Measurements from ENCODE around the gene CALCOCO2.
"Not testable (repeated sequence)": the region's sequence is repeated elsewhere in the genome, so short reads cannot be mapped to it uniquely, and the experiment has no call there.

The CALCOCO2 gene

DNA sequence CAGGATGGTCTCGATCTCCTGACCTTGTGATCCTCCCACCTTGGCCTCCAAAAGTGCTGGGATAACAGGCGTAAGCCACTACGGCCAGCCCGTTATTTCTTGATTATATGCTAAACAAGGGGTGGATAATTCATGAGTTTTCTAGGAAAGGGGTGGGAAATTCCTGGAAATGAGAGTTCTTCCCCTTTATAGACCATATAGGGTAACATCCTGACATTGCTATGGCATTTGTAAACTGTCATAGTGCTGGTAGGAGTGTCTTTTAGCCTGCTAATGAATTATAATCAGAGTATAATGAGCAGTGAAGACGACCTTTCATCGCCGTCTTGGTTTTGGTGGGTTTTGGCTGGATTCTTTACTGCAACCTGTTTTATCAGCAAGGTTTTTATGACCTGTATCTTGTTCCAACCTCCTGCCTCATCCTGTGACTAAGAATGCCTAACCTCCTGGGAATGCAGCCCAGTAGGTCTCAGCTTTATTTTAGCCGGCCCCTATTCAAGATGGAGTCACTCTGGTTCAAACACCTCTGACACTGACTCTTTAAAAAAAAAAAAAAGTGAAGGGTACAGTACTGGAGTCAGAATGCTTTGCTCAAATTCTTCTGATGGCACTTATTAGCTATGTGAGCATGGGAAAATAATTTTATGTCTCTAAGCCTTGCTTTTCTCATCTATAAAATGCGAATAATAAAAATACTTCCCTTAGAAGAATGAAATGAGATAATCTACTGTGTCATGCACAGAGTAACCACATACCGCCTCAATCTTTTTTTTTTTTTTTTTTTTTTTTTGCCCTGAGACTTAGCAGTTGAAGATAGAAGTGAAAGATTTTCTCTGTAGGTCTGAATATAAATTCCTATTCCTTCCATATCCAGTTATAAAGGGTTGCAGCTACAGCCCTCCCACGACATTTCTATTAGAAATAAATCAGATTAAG, 5.1 kb upstream of the CALCOCO2 start:
- no peak for DNase-seq (ENCODE audit: low spot score)

DNA sequence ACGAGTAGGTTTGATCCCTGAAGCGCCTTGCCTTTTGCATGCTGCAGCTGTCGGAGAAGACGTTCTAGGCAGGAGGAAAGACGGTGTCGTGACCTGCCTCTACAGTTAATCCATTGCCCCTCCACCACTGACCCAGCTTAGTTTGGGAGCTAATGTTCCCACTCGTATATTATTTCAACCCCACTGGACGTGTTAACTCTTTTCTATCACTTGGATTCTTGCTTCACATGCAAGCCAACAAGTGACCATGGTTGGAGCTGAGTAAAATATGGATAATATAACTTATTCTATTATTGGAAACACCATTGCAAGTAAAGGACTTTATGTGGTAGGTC, 681 bp downstream of the CALCOCO2 start:
- no peak for DNase-seq (ENCODE audit: low spot score)

DNA sequence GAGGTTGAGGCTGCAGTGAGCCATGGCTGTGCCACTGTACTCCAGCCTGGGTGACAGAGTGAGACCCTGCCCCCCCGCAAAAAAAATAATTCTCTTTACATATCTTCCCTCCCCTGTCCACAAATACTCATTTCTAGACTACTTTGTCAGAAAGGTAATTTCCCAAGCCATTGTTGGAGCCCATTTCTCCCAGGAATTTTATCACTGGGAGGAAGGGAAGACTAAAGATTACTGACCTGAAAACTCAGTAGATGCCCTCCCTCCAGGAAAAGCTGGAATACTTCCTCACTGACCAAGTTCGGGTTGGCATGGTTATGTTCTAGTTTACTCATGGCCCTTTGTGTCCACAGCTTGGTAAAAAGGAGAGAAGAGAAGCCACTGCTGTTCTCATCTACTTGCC, 4.1 kb downstream of the CALCOCO2 start:
- DNase-seq (ENCODE audit: low spot score) = no peak

DNA sequence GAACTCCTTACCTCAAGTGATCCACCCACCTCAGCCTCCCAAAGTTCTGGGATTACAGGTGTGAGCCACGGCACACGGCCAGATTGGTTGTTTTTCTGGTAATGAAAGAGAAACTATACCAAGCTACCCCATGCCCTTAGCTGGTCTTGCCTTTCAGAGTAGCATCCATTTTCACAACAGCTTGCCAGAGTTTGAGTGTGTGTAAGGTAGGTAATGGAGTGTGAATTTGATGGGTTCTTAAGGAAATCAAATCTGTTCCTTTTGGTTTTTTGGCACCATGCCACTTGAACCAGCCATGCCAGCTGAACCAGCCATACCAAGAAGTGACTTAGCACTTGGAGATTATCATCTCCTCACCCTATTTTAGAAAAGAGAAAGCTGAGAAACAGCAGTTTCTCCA, 5.1 kb downstream of the CALCOCO2 start:
- peak; percentile 86 for DNase-seq (ENCODE audit: low spot score)

DNA sequence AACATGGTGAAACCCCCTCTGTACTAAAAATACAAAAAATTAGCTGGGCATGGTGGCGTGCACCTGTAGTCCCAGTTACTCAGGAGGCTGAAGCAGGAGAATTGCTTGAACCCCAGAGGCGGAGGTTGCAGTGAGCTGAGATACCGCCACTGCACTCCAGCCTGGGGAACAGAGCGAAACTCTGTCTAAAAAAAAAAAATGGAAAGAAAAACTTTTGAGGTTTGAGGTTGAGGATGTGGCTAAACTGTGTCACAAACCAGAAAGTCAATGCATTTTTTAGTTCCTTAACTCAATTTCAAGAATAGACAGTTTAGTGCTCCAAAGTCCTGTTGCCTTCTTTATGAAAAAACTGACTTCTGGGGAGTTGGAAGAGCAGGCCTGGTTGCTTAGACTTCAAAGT, 6.6 kb downstream of the CALCOCO2 start:
- not testable (repeated sequence) for DNase-seq (ENCODE audit: low spot score)

DNA sequence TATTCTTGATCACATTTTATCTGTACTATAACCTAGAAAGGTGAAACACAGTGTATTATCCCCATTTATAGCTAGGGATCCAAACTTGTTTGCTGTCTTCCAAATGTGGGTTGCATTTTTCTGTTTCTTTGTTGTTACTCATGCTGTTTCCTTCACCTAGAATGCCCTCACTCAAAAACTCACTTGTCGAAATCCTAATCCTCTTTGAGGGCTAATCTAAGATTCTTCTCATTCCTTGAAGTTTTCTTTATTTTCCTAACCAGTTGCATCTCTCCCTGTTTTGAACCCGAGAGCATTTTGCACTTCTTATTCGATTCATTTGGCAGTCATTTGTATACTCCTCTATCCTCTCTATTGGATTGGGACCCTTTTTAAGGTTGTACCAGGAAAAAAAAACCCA, 9.6 kb downstream of the CALCOCO2 start:
- no peak for DNase-seq (ENCODE audit: low spot score)

DNA sequence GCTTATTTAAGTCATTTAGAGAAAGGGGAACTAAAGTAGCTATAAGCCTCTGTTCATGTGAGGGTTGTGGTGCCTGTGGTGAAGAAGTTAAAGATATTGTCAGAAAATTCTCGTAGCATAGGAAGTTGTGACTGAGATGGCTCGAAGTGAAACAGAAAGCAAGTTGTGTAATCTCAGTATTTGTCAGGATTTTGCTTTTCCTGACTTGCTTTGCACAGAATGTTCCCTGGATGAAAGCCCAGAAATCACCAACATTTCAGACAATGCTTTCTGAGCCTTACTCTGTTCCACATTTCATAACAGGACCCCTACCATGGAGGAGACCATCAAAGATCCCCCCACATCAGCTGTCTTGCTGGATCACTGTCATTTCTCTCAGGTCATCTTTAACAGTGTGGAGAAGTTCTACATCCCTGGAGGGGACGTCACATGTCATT, 10.6 kb downstream of the CALCOCO2 start:
- no peak for DNase-seq (ENCODE audit: low spot score)

DNA sequence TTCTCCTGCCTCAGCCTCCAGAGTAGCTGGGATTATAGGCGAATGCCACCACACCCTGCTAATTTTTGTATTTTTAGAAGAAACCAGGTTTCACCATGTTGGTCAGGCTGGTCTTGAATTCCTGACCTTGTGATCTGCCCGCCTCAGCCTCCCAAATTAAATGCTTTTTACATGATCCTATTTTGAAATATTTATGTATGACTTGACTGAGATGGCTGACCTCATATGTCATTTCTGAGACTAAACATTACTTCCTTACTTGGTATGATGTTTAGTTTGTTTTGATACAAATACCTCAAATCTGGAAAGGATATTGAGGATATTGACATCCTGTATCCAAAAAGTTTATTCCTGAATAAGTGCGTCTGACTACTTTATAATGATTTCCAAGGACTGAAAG, 11.9 kb downstream of the CALCOCO2 start:
- no peak for DNase-seq (ENCODE audit: low spot score)

DNA sequence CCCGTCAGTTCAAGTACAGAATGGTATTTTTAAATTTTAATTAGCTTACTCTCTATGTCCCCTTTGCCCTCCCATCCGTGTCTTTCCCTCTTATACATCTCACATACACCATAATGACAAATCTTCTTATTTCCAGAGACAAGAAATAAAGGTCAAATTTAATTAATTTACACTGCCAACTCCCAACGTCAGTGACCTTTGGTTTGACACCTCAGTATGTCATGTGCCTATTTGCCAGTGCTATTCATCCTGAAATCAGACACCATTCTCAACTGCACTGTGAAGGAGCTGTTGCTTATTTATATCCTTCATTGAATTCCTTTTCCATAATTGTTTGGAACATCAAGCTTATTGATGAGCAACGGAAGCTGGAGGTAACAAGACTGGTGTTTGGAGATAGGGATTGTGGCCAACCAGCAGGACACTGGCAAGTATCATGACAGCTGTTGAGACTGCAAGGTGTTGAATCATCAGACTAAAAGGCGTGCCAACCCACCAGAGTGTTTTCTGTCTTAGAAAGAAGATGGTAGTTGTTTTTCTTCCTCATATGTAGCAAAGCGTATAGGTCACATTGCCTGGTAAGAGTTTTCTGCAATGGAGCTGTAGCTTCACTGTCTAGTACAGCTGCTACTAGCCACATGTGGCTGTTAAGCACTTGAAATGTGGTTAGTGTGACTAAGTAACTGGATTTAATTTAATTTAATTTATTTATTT, 12.5 kb downstream of the CALCOCO2 start:
- no peak for DNase-seq (ENCODE audit: low spot score)

DNA sequence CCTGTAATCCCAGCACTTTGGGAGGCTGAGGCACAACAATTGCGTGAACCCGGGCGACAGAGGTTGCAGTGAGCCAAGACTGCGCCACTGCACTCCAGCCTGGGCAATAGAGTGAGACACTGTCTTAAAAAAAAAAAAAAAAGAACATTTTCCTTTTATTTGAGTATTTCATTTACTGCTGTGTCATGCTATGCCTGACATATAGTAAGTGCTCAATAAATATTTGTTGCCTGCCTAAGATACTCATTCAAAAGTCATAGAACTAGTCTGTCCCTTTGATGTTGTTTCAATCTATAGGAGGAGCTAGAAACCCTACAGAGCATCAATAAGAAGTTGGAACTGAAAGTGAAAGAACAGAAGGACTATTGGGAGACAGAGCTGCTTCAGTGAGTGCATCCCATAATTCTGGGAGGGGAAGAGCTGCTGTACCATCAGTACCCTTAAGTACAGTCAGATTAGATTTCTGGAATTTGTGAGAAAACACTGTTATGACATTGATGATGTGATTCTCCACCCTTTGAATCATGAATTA, 20.0 kb downstream of the CALCOCO2 start:
- DNase-seq (ENCODE audit: low spot score) = no peak

DNA sequence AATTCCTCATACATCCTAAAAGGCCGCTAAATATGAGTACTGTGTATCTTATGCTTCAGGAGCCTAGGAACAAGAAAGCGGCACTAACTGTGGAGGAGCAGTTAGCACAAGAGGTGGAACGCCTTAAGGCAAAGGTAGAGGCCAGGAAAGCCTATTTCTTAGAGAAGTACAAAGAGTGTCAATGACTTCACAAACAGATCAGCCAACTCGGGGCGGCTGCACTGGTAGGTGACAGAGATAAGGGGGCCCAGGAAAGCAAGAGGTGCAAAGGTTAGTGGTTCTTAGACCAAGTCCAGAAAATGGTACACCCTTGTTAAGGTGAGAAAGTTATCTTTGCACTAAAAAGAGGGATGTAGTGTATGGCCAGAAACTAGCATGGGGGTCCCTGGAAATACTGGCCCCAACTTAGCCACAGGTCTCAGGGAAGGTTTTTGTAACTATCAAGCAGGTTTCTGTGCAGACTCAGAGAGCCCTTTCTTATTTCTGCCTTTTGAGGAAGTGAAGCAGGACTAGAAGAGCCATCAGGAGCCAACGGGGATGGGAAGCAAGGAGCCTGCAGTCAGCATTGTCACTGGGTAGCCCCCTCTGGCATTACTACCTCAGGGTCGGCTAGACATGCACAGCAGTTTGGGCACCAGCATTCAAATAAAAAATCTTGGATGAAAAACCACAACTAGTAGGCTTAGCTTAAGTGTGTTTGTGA, 24.1 kb downstream of the CALCOCO2 start:
- no peak for DNase-seq (ENCODE audit: low spot score)

DNA sequence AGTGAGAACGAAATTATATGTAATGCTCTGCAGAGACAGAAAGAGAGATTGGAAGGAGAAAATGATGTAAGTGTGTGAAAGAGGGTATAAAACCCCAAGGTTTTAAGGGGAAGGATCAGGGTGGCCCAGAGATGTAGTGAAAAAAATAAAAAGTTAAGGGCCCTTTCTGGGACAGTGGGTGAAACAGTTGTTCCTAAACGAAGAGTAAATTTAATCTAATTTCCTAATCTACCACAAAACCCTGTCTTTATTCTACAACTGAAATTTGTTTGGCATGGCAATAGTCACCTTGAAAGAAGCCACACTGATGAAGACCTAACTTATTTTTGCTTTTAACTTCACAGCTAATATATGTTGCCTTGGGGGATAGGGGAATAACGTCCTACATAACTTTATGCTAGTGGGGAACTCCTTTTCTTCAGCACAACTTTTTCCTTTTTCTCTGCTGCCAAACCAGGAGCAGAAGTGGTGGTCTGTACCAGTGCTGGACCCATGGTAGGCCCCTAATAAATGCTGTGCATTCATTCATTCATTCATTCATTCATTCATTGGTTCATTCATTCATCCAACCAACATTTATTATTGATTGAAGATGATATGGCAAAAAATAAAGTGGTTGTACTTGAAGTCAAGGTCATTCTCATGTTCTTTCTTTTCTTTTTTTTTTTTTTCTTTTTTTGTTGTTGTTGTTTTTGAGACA, 25.4 kb downstream of the CALCOCO2 start:
- DNase-seq (ENCODE audit: low spot score) = no peak

DNA sequence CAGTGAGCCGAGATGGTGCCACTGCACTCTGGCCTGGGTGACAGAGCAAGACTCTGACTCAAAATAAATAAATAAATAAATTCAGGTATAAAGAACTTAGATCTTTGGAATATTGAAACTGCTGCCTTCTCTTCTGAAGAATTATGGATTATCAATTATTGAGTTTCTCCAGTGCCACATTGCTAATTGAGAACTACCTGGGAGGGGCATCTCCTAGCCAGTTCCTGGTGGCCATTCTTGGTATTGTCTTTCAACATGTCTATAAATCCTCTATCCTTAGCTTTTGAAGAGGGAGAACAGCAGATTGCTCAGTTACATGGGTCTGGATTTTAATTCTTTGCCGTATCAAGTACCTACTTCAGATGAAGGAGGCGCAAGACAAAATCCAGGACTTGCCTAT, 29.2 kb downstream of the CALCOCO2 start:
- DNase-seq (ENCODE audit: low spot score) = no peak

DNA sequence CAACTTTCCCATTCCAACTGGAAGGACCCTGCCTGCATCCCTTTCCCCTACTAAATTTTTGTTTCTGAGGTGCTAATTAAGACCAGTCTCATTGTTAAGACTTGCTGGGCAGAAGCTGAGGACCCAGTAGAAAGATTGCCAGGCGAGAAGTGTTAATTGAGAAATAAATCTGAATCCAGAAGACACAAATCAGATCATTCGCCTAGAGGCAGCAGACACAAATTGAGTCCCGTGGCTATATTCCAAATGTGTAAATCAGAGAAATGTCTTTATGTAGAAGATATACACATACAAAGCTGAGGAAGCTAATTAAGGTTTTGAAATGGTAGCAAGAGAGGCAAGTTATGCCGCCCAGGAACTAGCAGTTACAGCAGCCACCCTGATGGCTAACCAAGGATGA, 29.6 kb downstream of the CALCOCO2 start:
- no peak for DNase-seq (ENCODE audit: low spot score)

DNA sequence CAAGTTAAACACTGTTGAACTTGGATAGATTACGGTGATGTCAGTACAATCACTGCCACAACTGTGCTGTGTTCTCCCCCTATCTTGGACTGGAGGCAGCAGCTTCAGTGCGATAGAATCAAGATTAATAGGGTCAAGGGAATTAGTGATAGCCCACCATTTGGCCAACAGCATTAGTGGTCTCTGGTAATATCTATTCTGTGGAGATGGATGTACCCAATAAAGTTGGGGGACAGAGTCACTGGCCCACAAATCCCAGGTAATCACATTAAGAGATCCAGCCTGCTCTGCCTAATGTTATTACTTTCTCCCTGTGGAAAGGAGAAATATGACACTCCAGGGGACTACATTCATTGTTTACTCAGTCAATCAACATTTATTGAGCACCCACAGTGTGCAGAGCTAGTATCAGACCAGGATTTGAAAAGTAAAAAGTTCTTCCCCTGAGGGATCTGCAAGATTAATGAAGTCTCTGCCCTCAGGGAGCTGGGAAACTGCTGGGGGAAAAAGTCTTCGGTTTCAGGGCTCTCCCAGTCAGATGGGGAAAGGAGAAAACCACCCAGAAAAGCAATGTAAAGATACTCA, 38.2 kb downstream of the CALCOCO2 start:
- no peak for DNase-seq (ENCODE audit: low spot score)

DNA sequence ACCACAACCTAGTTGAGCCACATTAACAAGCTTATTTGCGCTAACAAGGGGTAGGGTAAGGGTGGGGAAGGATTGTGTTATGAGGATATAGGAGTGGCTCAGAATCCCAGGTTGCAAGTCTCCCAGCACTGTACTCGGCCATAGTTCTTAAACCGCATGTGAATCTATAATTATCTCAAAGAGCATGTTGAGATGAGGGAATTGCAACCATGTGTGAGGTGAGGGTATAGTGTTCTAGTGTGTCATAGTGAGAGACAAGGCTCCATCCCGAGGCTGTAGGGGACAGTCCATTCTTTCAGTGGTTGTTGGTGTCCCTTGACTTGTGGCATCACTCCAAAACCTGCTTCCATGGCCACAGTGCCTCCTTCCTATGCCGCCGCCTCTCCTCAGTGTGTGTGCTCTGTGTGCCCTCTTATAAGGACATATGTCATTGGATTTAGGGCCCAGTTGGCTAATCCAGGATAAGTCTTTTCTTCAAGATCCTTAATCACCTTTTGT, 39.0 kb downstream of the CALCOCO2 start:
- no peak for DNase-seq (ENCODE audit: low spot score)

DNA sequence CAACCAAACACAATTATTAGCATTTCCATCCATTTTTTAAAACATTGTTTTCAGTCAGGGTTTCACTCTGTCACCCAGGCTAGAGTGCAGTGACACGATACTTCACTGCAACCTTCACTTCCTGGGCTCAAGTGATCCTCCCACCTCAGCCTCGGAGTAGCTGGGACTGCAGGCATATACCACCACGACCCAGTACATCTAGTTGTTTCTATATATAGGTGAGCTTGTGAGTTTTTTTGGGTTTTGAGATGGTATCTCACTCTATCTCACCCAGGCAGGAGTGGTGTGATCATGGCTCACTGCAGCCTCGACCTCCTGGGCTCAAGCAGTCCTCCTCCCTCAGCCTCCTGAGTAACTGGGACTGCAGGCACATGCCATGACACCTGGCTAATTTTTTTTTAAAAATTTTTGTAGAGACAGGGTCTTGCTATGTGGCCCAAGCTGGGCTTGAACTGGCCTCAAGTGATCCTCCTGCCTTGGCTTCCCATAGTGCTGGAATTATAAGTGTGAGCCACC, 40.3 kb downstream of the CALCOCO2 start:
- DNase-seq (ENCODE audit: low spot score) = no peak

DNA sequence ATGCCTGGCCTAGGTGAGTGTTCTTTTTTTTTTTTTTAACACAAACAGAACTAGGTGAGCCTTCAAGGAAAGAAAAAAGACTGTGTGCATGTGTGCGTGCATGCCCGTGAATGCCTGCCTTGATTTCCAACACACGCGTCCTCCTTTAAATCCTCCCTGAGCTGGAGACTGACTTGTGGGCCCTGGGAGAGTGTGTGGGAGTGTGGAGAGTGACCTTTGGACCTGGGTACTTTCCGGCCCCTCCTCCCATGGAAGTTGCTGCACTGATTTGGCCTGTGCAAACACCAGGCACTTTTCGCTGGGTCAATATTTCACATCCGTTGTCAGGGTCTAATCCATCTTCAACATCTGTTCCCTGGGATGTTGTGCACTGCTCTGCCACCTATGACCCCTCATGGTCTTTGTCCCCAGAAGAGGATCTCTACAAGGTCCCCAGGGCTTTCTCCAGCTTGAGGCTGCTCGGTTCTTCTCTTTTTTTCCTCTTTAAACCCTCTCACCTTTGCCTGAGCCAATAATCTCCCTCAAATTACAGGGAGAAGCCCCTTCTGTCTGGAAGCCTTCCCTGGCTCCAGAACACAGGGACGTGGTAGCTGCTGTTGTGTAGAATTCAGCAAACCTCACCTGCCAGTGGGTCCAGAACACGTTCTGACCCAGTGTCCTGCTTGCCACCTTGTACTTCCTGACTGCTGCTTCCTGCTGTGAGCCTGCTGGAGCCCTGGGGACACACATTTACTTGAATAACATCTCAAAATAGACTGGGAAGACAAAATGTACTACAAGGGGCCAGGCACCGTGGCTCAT, 40.9 kb downstream of the CALCOCO2 start:
- no peak for DNase-seq (ENCODE audit: low spot score)

DNA sequence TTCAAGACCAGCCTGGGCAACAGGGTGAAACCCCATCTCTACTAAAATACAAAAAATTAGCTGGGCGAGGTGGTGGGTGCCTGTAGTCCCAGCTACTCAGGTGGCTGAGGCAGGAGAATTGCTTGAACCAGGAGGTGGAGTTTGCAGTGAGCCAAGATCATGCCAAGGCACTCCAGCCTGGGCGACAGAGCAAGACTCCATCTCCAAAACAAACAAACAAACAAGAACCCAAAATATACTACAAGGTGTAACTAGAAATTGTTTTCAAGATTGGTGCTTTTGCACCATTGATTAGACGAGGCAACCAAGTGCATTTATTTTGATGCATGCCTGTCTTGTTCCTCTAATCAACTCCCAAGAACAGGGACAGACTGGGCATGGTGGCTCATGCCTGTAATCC, 41.6 kb downstream of the CALCOCO2 start:
- not testable (repeated sequence) for DNase-seq (ENCODE audit: low spot score)

DNA sequence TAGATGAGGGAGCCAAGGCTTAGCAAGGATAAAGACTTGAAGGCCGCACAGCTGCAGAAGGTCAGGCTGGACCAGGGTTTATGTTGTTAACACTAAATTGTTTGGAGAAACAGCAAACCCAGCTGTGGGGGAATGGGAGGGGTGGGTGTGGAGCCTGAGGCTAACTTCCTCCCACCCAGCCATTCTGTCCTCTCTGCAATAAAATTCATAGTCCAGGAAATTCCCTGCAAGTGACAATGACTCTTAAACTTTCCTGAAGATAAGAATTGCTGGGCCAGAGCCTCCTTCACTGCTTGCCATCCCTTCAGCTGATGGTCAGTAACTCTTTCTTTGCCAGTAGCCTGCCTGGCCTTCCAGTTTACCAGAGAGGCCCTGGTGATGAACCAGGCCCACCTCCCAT, 42.4 kb downstream of the CALCOCO2 start:
- no peak for DNase-seq (ENCODE audit: low spot score)

All from hematopoietic multipotent progenitor cell treated with erythropoietin and hydrocortisone succinate and interleukin-3 and kit ligand, for 17 days (in vitro differentiated cells).